Measurements from ENCODE around the gene ZSCAN5B.

- TF ChIP-seq MAX (CRISPR knock-in tag; IDR thresholded peaks at IDR 0.05), result no peak
- TF ChIP-seq FOXJ3 (CRISPR knock-in tag; IDR thresholded peaks at IDR 0.05; ENCODE audit: borderline replicate concordance), result no peak
- no peak for TF ChIP-seq CREM (CRISPR knock-in tag; IDR thresholded peaks at IDR 0.05)
- no peak for TF ChIP-seq ZNF138 (CRISPR knock-in tag; conservative IDR thresholded peaks at IDR 0.05)
- TF ChIP-seq ATF1 (CRISPR knock-in tag; IDR thresholded peaks at IDR 0.05), result no peak
- TF ChIP-seq CTCF (IDR thresholded peaks at IDR 0.05), result no peak
Observed at GRCh38 chr19:56245121-56245740, 47.6 kb upstream of the ZSCAN5B start.

All from WTC11 (cell line).